Spleen (tissue), 11 donors: ENCODE data around the gene DNHD1. TPM values are rescaled to one million over a fixed set of nuclear protein-coding genes. Genes with fewer than 3 reads are reported as not detected.
A peak's percentile ranks its signal among the peaks of the same experiment; 100 is the strongest.

Source experiments
- DNase-seq: peaks from one replicate; pipeline ENCODE4 v3.0.0-alpha.2; 2020
- H3K27ac ChIP-seq, 8 donors: fragments of 200-600 bp; sonication (generic) in 7 of 8; 1 replicate in 4 of 8; 2 replicates in 4 of 8; pipeline versions ENCODE4 v1.5.0 to v1.8.0; 2016 to 2021; ENCODE audit warnings: inconsistent platforms in 4 of 8, mild to moderate bottlenecking in 4 of 8, moderate library complexity in 1 of 8
- H3K27me3 ChIP-seq, 7 donors: fragments of 200-600 bp; sonication (generic) in 6 of 7; replicated peaks in 1 of 7; 1 replicate in 4 of 7; 2 replicates in 3 of 7; pipeline versions ENCODE4 v1.5.0 to v1.8.0; 2016 to 2021; ENCODE audit warnings: inconsistent platforms in 3 of 7, mild to moderate bottlenecking in 1 of 7
- H3K36me3 ChIP-seq, 6 donors: fragments of 200-600 bp; sonication (generic) in 5 of 6; 1 replicate in 4 of 6; 2 replicates in 2 of 6; pipeline versions ENCODE4 v1.5.0 to v1.8.0; 2016 to 2021; ENCODE audit warnings: inconsistent platforms in 2 of 6
- H3K4me1 ChIP-seq, 6 donors: fragments of 200-600 bp; sonication (generic) in 5 of 6; 1 replicate in 3 of 6; 2 replicates in 3 of 6; pipeline versions ENCODE4 v1.5.0 to v1.8.0; 2016 to 2021; ENCODE audit warnings: inconsistent platforms in 3 of 6
- H3K4me3 ChIP-seq, 8 donors: fragments of 200-600 bp; sonication (generic) in 7 of 8; 1 replicate in 4 of 8; 2 replicates in 4 of 8; pipeline versions ENCODE4 v1.5.0 to v1.8.0; 2016 to 2021; ENCODE audit warnings: inconsistent platforms in 4 of 8, mild to moderate bottlenecking in 4 of 8, moderate library complexity in 2 of 8
- H3K9me3 ChIP-seq, 8 donors: fragments of 200-600 bp; sonication (generic) in 7 of 8; 1 replicate in 4 of 8; 2 replicates in 4 of 8; pipeline versions ENCODE4 v1.5.0 to v1.8.0; 2016 to 2021; ENCODE audit warnings: inconsistent platforms in 4 of 8
- POLR2A ChIP-seq, 3 donors: fragments of 450-650 bp; IDR thresholded peaks; one replicate each; pipeline ENCODE4 v1.5.1; 2017; ENCODE audit warnings: antibody characterized with exemption in 3 of 3, mild to moderate bottlenecking in 1 of 3
- POLR2AphosphoS5 ChIP-seq, 3 donors: sonication (generic); formaldehyde crosslinking; IDR thresholded peaks; one replicate each; pipeline ENCODE4 v1.5.1; 2017; ENCODE audit warnings: antibody characterized with exemption in 3 of 3
- WGBS, 5 donors: extraction: QIAGEN DNeasy Blood & Tissue Kit in 3 of 5; methylation state at CpG; one replicate each; pipeline versions ENCODE4 v1.1.5 to v1.1.7; 2013 to 2018; 5-methylcytosine and 5-hydroxymethylcytosine counted together
- intact Hi-C: fragments of 100-400 bp; cut with DNase I; formaldehyde crosslinking; loops from one replicate; pipeline ENCODE4 v1.15.0; 2023; ENCODE audit warnings: low total_unique reads
- polyA plus RNA-seq, 3 donors: library from polyadenylated mRNA; stranded (reverse); fragments of 200-250 nt; gene quantifications; one replicate each; pipeline ENCODE4 v1.2.1, GENCODE V29; 2013
- total RNA-seq, 7 donors: library from RNA; depleted of rRNA in 3 of 7; stranded (reverse); fragments of >200 nt in 3 of 7; fragmentation: NEBNext Ultra II Directional in 4 of 7; extraction: Animal tissue kit (Norgen Biotek cat#: 25700) in 4 of 7; gene quantifications; one replicate each; pipeline versions ENCODE4 v1.1.0 to v1.2.1, GENCODE V29; 2016 to 2021
- TF ChIP-seq, protein P1 (sequence below), 11 experiments: fragments of 200-600 bp in 7 of 11; fragments of 450-650 bp in 4 of 11; sonication (generic) in 4 of 11; IDR thresholded peaks in 8 of 11; conservative IDR thresholded peaks in 3 of 11; 1 replicate in 7 of 11; 2 replicates in 4 of 11; pipeline versions ENCODE4 v1.4.0 to v1.8.0; 2016 to 2021; ENCODE audit warnings: antibody characterized with exemption in 11 of 11, inconsistent platforms in 4 of 11, mild to moderate bottlenecking in 1 of 11
- donor health status: healthy with polysubstance abuse.
- donor health status: DM: no; HTN: no; CAD: no; lungs with moderate emphysema.
- donor health status: DM: no; HTN: no; CAD: no.
- donor health status: Bipolar disorder and iron deficiency.
- donor health status: healthy.
- donor health status: DM: no; HTN: no; CAD: no.
- donor health status: DM: yes; HTN: yes; CAD: no.

DNHD1 gene
- total and polyA plus RNA-seq, 10 donors = 6.0 to 40.7 (median 25.8) TPM

DNA sequence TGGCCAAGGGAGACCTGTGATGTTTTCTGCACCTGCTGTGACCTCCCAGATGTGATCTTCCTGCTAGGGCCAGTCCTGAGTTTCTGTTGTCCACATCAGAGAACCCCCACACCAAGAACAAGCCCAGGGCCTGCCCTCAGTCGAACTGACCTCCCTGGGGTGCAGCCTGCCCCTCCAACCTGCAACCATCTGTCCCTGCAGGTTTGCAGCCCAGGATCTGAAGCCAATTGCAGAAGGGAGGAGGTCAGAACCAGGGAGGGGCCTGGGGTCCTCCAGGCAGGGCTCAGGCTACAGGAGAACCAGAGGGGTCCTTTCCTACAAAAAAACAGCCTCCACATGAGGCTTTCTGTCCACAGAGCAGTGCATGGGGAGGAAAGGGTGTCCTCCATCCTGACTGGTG, 24.1 kb upstream of the DNHD1 start:
- 29 to 68% (median 63%) methylated on average over 1 of the region's 1 CpG; no CpG with 5 or more reads in 1 of the 5 donors for WGBS, 5 donors
- Histone ChIP-seq H3K4me1 (peaks cover 12 to 52% (median 33%) of the 10 kb centered on the region in 6 donors), H3K27ac (peak overlapping the region in 5 of 8 donors; percentile 88 to 93 (median 91)), H3K9me3 (no peaks in the 10 kb centered on the region), H3K36me3 (peaks cover 0 to 17% (median 15%) of the 10 kb centered on the region in 6 donors), H3K27me3 (no peaks in the 10 kb centered on the region), H3K4me3 (peak overlapping the region; percentile 58 to 90 (median 65))
- TF ChIP-seq, protein P1, sequence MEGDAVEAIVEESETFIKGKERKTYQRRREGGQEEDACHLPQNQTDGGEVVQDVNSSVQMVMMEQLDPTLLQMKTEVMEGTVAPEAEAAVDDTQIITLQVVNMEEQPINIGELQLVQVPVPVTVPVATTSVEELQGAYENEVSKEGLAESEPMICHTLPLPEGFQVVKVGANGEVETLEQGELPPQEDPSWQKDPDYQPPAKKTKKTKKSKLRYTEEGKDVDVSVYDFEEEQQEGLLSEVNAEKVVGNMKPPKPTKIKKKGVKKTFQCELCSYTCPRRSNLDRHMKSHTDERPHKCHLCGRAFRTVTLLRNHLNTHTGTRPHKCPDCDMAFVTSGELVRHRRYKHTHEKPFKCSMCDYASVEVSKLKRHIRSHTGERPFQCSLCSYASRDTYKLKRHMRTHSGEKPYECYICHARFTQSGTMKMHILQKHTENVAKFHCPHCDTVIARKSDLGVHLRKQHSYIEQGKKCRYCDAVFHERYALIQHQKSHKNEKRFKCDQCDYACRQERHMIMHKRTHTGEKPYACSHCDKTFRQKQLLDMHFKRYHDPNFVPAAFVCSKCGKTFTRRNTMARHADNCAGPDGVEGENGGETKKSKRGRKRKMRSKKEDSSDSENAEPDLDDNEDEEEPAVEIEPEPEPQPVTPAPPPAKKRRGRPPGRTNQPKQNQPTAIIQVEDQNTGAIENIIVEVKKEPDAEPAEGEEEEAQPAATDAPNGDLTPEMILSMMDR (IDR thresholded peaks at IDR 0.05 in 8 of 11, conservative IDR thresholded peaks at IDR 0.05 in 3 of 11) = no peak
- no peak for TF ChIP-seq POLR2A (IDR thresholded peaks at IDR 0.05)
- TF ChIP-seq POLR2AphosphoS5 (IDR thresholded peaks at IDR 0.05) = no peak
- intact Hi-C loops = no loop called here
- no peak for DNase-seq

DNA sequence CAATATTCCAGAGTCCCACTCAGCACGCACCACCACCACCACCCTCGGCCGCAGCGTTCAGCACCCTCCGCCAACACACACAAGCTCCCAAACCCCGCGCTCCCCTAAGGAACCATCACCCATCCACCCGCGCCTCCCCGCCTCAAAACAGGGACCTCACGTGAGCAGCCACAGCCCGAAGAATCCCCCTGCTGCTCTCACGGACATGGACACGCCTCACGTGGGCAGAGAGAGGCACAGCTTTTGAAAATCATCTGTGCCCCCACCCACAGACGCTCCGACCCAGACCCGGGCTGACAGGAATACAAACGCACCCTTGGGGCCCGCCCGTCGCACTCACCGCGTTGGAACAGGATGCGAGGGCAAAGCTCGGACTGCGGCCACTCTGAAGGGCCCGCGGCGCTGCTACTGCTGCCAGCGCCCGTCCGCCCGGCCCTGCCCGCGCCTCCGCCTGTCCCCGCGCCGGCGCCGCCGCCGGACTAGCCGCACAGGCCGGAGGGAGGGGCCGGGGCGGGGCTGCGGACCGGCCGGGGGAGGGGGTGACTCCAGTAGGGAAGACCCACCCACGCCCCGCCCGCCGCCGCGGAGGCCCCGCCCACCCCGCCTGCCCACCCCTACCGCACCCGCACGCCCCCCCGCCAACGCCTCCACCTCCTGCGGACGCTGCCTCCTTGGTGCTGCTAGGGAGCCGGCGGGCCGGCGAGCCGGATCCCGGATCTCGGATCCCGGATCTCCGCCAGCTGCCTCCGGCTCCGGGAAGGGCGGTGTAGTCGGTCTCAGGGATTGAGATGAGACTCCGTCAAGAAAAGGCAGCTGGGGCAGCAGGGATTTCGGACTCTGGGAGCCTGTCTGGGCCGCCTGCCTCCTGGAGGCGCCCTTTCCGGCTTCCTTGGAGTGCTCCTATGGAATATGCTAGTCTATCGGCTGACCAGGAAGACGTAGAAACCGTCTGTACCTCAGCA, 23.3 kb upstream of the DNHD1 start, which contains the start of gene TRIM3:
TRIM3 (minus strand) TSS at position 491 of the 962 bp plus-strand sequence. CDS start 8,246 bp downstream, outside the sequence.
- intact Hi-C loops = no loop called here
- peaks cover 0 to 25% (median 23%) of the 10 kb centered on the region in 6 donors for H3K36me3 ChIP-seq
- 1 to 4% (median 1%) methylated on average over 34 to 87 of the region's 87 CpGs for WGBS, 5 donors
- TF ChIP-seq, protein P1 (IDR thresholded peaks at IDR 0.05 in 8 of 11, conservative IDR thresholded peaks at IDR 0.05 in 3 of 11) = peak in 1 of 11 experiments; percentile 15
- TF ChIP-seq POLR2A (IDR thresholded peaks at IDR 0.05) (peak in 1 of 3 donors; percentile 19), POLR2AphosphoS5 (IDR thresholded peaks at IDR 0.05) (peak; percentile 65 to 83 (median 80))
- H3K9me3 ChIP-seq = no peaks in the 10 kb centered on the region
- peaks cover 12 to 46% (median 32%) of the 10 kb centered on the region in 6 donors for H3K4me1 ChIP-seq
- peak within 1 kb of the TSS; percentile 58 to 90 (median 65) for H3K4me3 ChIP-seq
- peak; percentile 96 for DNase-seq
- no peaks in the 10 kb centered on the region for H3K27me3 ChIP-seq
- peak within 1 kb of the TSS; percentile 69 to 93 (median 90) for H3K27ac ChIP-seq

DNA sequence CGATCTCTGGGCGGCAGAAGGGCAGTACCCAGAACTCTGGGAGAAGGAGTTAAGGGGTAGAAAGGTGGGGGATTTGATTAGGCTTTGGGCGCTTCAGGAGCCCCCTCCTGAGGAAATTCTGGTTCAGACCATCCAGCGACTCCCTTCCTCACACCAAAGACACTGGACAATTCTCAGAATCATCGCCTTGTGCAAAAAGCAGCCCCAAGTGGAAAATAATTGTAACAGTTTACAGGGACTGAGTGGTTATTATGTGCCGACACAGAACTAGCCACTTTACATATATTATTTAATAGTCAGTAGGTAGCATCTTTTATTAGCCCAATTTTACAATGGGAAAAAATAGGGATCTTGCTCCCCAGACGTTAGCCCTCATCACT, 22.7 kb upstream of the DNHD1 start:
- Histone ChIP-seq H3K36me3 (peaks cover 0 to 32% (median 25%) of the 10 kb centered on the region in 6 donors), H3K4me3 (peak overlapping the region; percentile 4 to 90 (median 64)), H3K27ac (peak overlapping the region; percentile 69 to 93 (median 90)), H3K27me3 (no peaks in the 10 kb centered on the region), H3K4me1 (peaks cover 9 to 45% (median 30%) of the 10 kb centered on the region in 6 donors), H3K9me3 (no peaks in the 10 kb centered on the region)
- DNase-seq = no peak
- WGBS, 5 donors = 42 to 55% (median 45%) methylated on average over 7 of the region's 7 CpGs
- TF ChIP-seq, protein P1 (IDR thresholded peaks at IDR 0.05 in 8 of 11, conservative IDR thresholded peaks at IDR 0.05 in 3 of 11) = no peak
- TF ChIP-seq POLR2A (IDR thresholded peaks at IDR 0.05) = no peak
- TF ChIP-seq POLR2AphosphoS5 (IDR thresholded peaks at IDR 0.05) = no peak
- intact Hi-C loops = no loop called here
